HepG2 (cell line): ENCODE measurements around the gene RBL1. TPM values are rescaled to one million over a fixed set of nuclear protein-coding genes. Genes with fewer than 3 reads are reported as not detected.

ENCODE experiments used
- AKNA ChIP-seq: sonication (generic); formaldehyde crosslinking; IDR thresholded peaks from 2 replicates; pipeline ENCODE4 v1.4.0; 2020; ENCODE audit warnings: missing genetic modification reagents, borderline replicate concordance
- EED ChIP-seq: sonication (generic); formaldehyde crosslinking; IDR thresholded peaks from 2 replicates; pipeline ENCODE4 v1.5.0; 2020; ENCODE audit warnings: mild to moderate bottlenecking, missing genetic modification reagents
- FOSL1 ChIP-seq: sonication (generic); formaldehyde crosslinking; IDR thresholded peaks from 2 replicates; pipeline ENCODE4 v1.9.0; 2021; ENCODE audit warnings: missing genetic modification reagents, borderline replicate concordance
- HES4 ChIP-seq: sonication (generic); formaldehyde crosslinking; IDR thresholded peaks from 2 replicates; pipeline ENCODE4 v1.9.0; 2021; ENCODE audit warnings: mild to moderate bottlenecking, missing genetic modification reagents, borderline replicate concordance
- HIVEP1 ChIP-seq: sonication (generic); formaldehyde crosslinking; IDR thresholded peaks from 2 replicates; pipeline ENCODE4 v1.4.0; 2020; ENCODE audit warnings: mild to moderate bottlenecking, missing genetic modification reagents
- LRRFIP1 ChIP-seq: sonication (generic); formaldehyde crosslinking; conservative IDR thresholded peaks from 2 replicates; pipeline ENCODE4 v1.4.0; 2020; ENCODE audit warnings: missing genetic modification reagents
- NR2F1 ChIP-seq, 2 experiments: fragments of 450-650 bp in 1 of 2; formaldehyde crosslinking in 1 of 2; IDR thresholded peaks; 2 replicates each; pipeline versions ENCODE4 v1.5.0 to v1.6.1; 2016 to 2020; ENCODE audit warnings: mild to moderate bottlenecking in 1 of 2, missing compliant biosample characterization in 1 of 2, missing genetic modification reagents in 1 of 2, moderate library complexity in 1 of 2
- NRL ChIP-seq: sonication (generic); formaldehyde crosslinking; IDR thresholded peaks from 2 replicates; pipeline ENCODE4 v1.5.0; 2020; ENCODE audit warnings: missing genetic modification reagents, mild to moderate bottlenecking, moderate library complexity, borderline replicate concordance
- PHF8 ChIP-seq: sonication (generic); formaldehyde crosslinking; IDR thresholded peaks from 2 replicates; pipeline ENCODE4 v1.5.0; 2020; ENCODE audit warnings: missing genetic modification reagents
- SOX5 ChIP-seq: IDR thresholded peaks from 2 replicates; pipeline ENCODE4 v1.6.1; 2016; ENCODE audit warnings: borderline replicate concordance
- STAT5B ChIP-seq: sonication (generic); formaldehyde crosslinking; IDR thresholded peaks from 2 replicates; pipeline ENCODE4 v1.4.0; 2020; ENCODE audit warnings: missing genetic modification reagents
- SYNCRIP ChIP-seq: fragments of 200-400 bp; formaldehyde crosslinking; IDR thresholded peaks from 2 replicates; pipeline ENCODE4 v1.6.1; 2018; ENCODE audit warnings: mild to moderate bottlenecking, low read depth, low read length; ENCODE audit not compliant: insufficient read depth
- YEATS4 ChIP-seq: sonication (generic); formaldehyde crosslinking; IDR thresholded peaks from 2 replicates; pipeline ENCODE4 v1.4.0; 2020; ENCODE audit warnings: missing genetic modification reagents, borderline replicate concordance
- ZMYM3 ChIP-seq: sonication (generic); formaldehyde crosslinking; IDR thresholded peaks from 2 replicates; pipeline ENCODE4 v1.5.1; 2020; ENCODE audit warnings: mild to moderate bottlenecking, missing genetic modification reagents
- ZNF543 ChIP-seq: sonication (generic); formaldehyde crosslinking; IDR thresholded peaks from 2 replicates; pipeline ENCODE4 v1.4.0; 2020; ENCODE audit warnings: mild to moderate bottlenecking, missing genetic modification reagents
- ZNF547 ChIP-seq: sonication (generic); formaldehyde crosslinking; IDR thresholded peaks from 2 replicates; pipeline ENCODE4 v1.5.1; 2020; ENCODE audit warnings: mild to moderate bottlenecking, missing genetic modification reagents
- polyA plus RNA-seq, 8 experiments: library from polyadenylated mRNA; depleted of rRNA in 3 of 8; stranded (reverse) in 7 of 8; unstranded in 1 of 8; fragments of >200 nt; fragmentation: Illumina TruSeq in 4 of 8; extraction: Trizol in 4 of 8; gene quantifications; 2 replicates each; pipeline versions ENCODE4 v1.2.1 to v1.2.3, GENCODE V29; 2011 to 2016; ENCODE audit warnings: low read depth in 4 of 8, missing spikeins in 1 of 8, mixed read lengths in 1 of 8; ENCODE audit not compliant: insufficient read depth in 1 of 8
- total RNA-seq, 5 experiments: library from RNA; depleted of rRNA; stranded (reverse); fragments of >200 nt; fragmentation: Illumina TruSeq; extraction: Trizol; gene quantifications; 2 replicates each; pipeline ENCODE4 v1.2.3, GENCODE V29; 2016; ENCODE audit warnings: low read depth in 1 of 5
- TF ChIP-seq, protein P1 (sequence below): sonication (generic); formaldehyde crosslinking; IDR thresholded peaks from 2 replicates; pipeline ENCODE4 v1.4.0; 2020; ENCODE audit warnings: missing genetic modification reagents; ENCODE audit errors: not compliant biosample characterization

RBL1 gene
- total and polyA plus RNA-seq, 2 of the 13 experiments (the other 11 are each of a cell fraction or from before 2014, with no cell fraction given), result 6.0 to 27.5 TPM

DNA sequence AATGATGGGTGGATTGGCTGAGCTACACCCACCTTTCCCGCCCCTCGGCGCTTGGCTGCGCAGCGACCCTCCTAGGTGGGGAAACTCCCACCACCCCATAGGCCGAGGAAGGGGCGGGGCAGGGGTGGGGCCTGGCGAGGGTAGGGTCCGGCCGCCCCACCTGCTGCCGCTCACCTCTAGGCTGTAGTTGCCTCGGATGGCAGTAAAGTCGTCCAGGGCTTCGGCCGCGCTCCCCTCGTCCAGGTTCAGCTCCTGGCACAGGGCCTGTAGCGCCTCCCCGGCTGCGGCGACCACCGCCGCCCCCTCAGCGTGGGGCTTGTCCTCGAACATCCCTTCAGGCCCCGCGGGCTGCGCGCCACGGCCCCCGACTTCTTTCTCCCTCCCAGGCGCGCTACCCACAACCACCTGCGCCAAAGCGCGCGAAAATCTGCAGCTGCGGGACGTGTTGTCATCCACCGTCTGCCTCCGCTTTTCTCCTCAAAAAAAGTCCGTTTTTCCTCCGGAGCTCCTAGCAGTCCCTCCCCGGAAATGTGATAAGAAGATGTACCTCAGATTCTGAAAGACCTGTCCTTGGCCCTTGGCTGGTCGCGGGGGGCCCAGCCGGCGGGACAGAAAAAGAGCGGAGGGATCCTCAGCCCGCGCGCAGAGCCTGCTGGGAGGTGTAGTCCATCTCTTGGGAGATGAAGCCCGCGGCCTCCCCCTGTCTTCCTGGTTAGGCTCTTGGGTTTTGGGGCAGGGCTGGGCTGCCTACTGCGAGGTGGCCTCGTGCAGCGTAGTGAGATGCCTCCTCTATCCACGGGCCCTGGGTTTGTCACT is at the start of gene RBL1 (continued):
- peak; percentile 96 for TF ChIP-seq AKNA (CRISPR knock-in tag)
- peak; percentile 78 for TF ChIP-seq STAT5B
- peak; percentile 95; the same call in 1 of the 2 replicates for TF ChIP-seq HES4 (CRISPR knock-in tag)
- TF ChIP-seq FOSL1 (CRISPR knock-in tag), result peak; percentile 63
- no peak for TF ChIP-seq LRRFIP1
- peak; percentile 99 for TF ChIP-seq PHF8
- peak; percentile 98; the same call in 1 of the 2 replicates for TF ChIP-seq NRL
- no peak for TF ChIP-seq SYNCRIP
- TF ChIP-seq, protein P1, sequence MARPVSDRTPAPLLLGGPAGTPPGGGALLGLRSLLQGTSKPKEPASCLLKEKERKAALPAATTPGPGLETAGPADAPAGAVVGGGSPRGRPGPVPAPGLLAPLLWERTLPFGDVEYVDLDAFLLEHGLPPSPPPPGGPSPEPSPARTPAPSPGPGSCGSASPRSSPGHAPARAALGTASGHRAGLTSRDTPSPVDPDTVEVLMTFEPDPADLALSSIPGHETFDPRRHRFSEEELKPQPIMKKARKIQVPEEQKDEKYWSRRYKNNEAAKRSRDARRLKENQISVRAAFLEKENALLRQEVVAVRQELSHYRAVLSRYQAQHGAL (CRISPR knock-in tag), result peak; percentile 82
- peak in 1 of 2 experiments; percentile 81; a peak in 2 of 4 replicates for TF ChIP-seq NR2F1 (CRISPR knock-in tag; IDR thresholded peaks at IDR 0.05)
- TF ChIP-seq ZNF543, result peak; percentile 99
- peak; percentile 95 for TF ChIP-seq HIVEP1 (CRISPR knock-in tag)
- peak; percentile 99 for TF ChIP-seq ZNF547
- peak; percentile 99 for TF ChIP-seq YEATS4 (CRISPR knock-in tag)
- TF ChIP-seq SOX5, result no peak; the same call in none of the 2 replicates
- TF ChIP-seq ZMYM3 (CRISPR knock-in tag), result peak; percentile 83
- peak; percentile 94 for TF ChIP-seq EED
